HEK293 (cell line): Measurements from ENCODE around the gene EPO.

Experiments
- CTCF ChIA-PET: fragments of 350-600 bp; formaldehyde crosslinking; extraction: SDS; loops from one replicate; lab custom pipeline; 2021; ENCODE audit warnings: antibody characterized with exemption; lab: Yijun Ruan, JAX
- POLR2A ChIA-PET: fragments of 300-600 bp; formaldehyde crosslinking; extraction: SDS; loops from one replicate; lab custom pipeline; 2020; ENCODE audit warnings: antibody characterized with exemption, inconsistent platforms; lab: Yijun Ruan, JAX
- H3K27ac ChIP-seq: fragments of 200-500 bp; sonication (Bioruptor generic); 2 replicates; pipeline ENCODE4 v1.5.1; 2014; ENCODE audit warnings: low read depth, low read length, control low read depth, inconsistent platforms; ENCODE audit errors: extremely low read depth
- H3K36me3 ChIP-seq, 2 experiments: fragments of 200-500 bp in 1 of 2; sonication (Bioruptor generic) in 1 of 2; 1 replicate in 1 of 2; 2 replicates in 1 of 2; pipeline ENCODE4 v1.5.1; 2014 to 2017; ENCODE audit warnings: inconsistent platforms in 2 of 2, low read length in 2 of 2; ENCODE audit not compliant: control insufficient read depth in 2 of 2, insufficient read depth in 1 of 2
- H3K4me1 ChIP-seq: fragments of 200-500 bp; sonication (Bioruptor generic); 2 replicates; pipeline ENCODE4 v1.5.1; 2014; ENCODE audit warnings: mild to moderate bottlenecking, low read length, inconsistent platforms; ENCODE audit not compliant: control insufficient read depth, insufficient read depth
- H3K4me3 ChIP-seq: 2 replicates; pipeline ENCODE4 v1.5.1; 2011; ENCODE audit warnings: low read depth, mild to moderate bottlenecking, control low read depth, low read length, moderate library complexity
- H3K9me3 ChIP-seq: fragments of 200-500 bp; sonication (Bioruptor generic); 2 replicates; pipeline ENCODE4 v1.5.1; 2014; ENCODE audit warnings: low read depth, low read length, inconsistent platforms; ENCODE audit not compliant: control insufficient read depth, insufficient read depth
- KLF8 ChIP-seq: fragments of 450-650 bp; formaldehyde crosslinking; IDR thresholded peaks from 2 replicates; pipeline ENCODE4 v1.5.1; 2016; ENCODE audit warnings: missing biosample characterization, missing genetic modification characterization
- OSR2 ChIP-seq: fragments of 450-650 bp; formaldehyde crosslinking; IDR thresholded peaks from 2 replicates; pipeline ENCODE4 v1.5.1; 2016; ENCODE audit warnings: missing biosample characterization, missing genetic modification characterization
- SETDB1 ChIP-seq: IDR thresholded peaks from one replicate; pipeline ENCODE4 v1.6.1; 2017; ENCODE audit warnings: mild to moderate bottlenecking, low read length, moderate library complexity, mixed read lengths; ENCODE audit not compliant: insufficient read length
- TRIM28 ChIP-seq: IDR thresholded peaks from 2 replicates; pipeline ENCODE4 v1.6.1; 2011; ENCODE audit warnings: low read length, control low read depth, borderline replicate concordance
- ZBTB48 ChIP-seq: fragments of 450-650 bp; formaldehyde crosslinking; IDR thresholded peaks from 2 replicates; pipeline ENCODE4 v1.5.1; 2016; ENCODE audit warnings: missing biosample characterization, missing genetic modification characterization
- ZFP69B ChIP-seq: fragments of 450-650 bp; formaldehyde crosslinking; IDR thresholded peaks from 2 replicates; pipeline ENCODE4 v1.5.1; 2016; ENCODE audit warnings: missing biosample characterization, missing genetic modification characterization
- ZIC2 ChIP-seq: fragments of 450-650 bp; formaldehyde crosslinking; IDR thresholded peaks from 2 replicates; pipeline ENCODE4 v1.5.1; 2016; ENCODE audit warnings: missing biosample characterization, missing genetic modification characterization
- ZNF10 ChIP-seq: fragments of 450-650 bp; formaldehyde crosslinking; IDR thresholded peaks from 2 replicates; pipeline ENCODE4 v1.5.1; 2017; ENCODE audit warnings: missing biosample characterization, missing genetic modification characterization
- ZNF138 ChIP-seq: fragments of 450-650 bp; formaldehyde crosslinking; IDR thresholded peaks from 2 replicates; pipeline ENCODE4 v1.5.1; 2016; ENCODE audit warnings: missing biosample characterization, missing genetic modification characterization, borderline replicate concordance
- ZNF155 ChIP-seq: fragments of 450-650 bp; formaldehyde crosslinking; IDR thresholded peaks from 2 replicates; pipeline ENCODE4 v1.5.1; 2016; ENCODE audit warnings: missing biosample characterization, missing genetic modification characterization
- ZNF174 ChIP-seq: fragments of 450-650 bp; formaldehyde crosslinking; IDR thresholded peaks from 2 replicates; pipeline ENCODE4 v1.5.0; 2017; ENCODE audit warnings: missing biosample characterization, mild to moderate bottlenecking, missing genetic modification characterization
- ZNF2 ChIP-seq: fragments of 450-650 bp; formaldehyde crosslinking; IDR thresholded peaks from 2 replicates; pipeline ENCODE4 v1.5.1; 2016; ENCODE audit warnings: missing biosample characterization, missing genetic modification characterization
- ZNF223 ChIP-seq: fragments of 450-650 bp; formaldehyde crosslinking; IDR thresholded peaks from 2 replicates; pipeline ENCODE4 v1.5.1; 2016; ENCODE audit warnings: missing biosample characterization, missing genetic modification characterization
- ZNF311 ChIP-seq: fragments of 450-650 bp; formaldehyde crosslinking; IDR thresholded peaks from 2 replicates; pipeline ENCODE4 v1.5.1; 2017; ENCODE audit warnings: missing biosample characterization, missing genetic modification characterization, borderline replicate concordance
- ZNF350 ChIP-seq: fragments of 450-650 bp; formaldehyde crosslinking; IDR thresholded peaks from 2 replicates; pipeline ENCODE4 v1.5.0; 2017; ENCODE audit warnings: missing biosample characterization, mild to moderate bottlenecking, missing genetic modification characterization
- ZNF501 ChIP-seq: fragments of 450-650 bp; formaldehyde crosslinking; IDR thresholded peaks from 2 replicates; pipeline ENCODE4 v1.5.1; 2016; ENCODE audit warnings: missing biosample characterization, missing genetic modification characterization
- ZNF521 ChIP-seq: fragments of 450-650 bp; formaldehyde crosslinking; IDR thresholded peaks from 2 replicates; pipeline ENCODE4 v1.5.1; 2017; ENCODE audit warnings: missing biosample characterization, mild to moderate bottlenecking, missing genetic modification characterization
- ZNF548 ChIP-seq: fragments of 450-650 bp; formaldehyde crosslinking; IDR thresholded peaks from 2 replicates; pipeline ENCODE4 v1.5.1; 2016; ENCODE audit warnings: missing biosample characterization, missing genetic modification characterization
- ZNF560 ChIP-seq: fragments of 450-650 bp; formaldehyde crosslinking; IDR thresholded peaks from 2 replicates; pipeline ENCODE4 v1.5.1; 2017; ENCODE audit warnings: missing biosample characterization, missing genetic modification characterization, borderline replicate concordance
- ZNF600 ChIP-seq: fragments of 450-650 bp; formaldehyde crosslinking; IDR thresholded peaks from 2 replicates; pipeline ENCODE4 v1.5.1; 2016; ENCODE audit warnings: missing biosample characterization, missing genetic modification characterization
- ZNF76 ChIP-seq: fragments of 450-650 bp; formaldehyde crosslinking; IDR thresholded peaks from 2 replicates; pipeline ENCODE4; 2016; ENCODE audit warnings: low read depth, missing biosample characterization, missing genetic modification characterization, borderline replicate concordance
- TF ChIP-seq, protein P1 (sequence below): fragments of 450-650 bp; formaldehyde crosslinking; IDR thresholded peaks from 2 replicates; pipeline ENCODE4 v1.5.1; 2016; ENCODE audit warnings: missing biosample characterization, missing genetic modification characterization, borderline replicate concordance
- TF ChIP-seq, protein P2 (sequence below): fragments of 450-650 bp; formaldehyde crosslinking; IDR thresholded peaks from 2 replicates; pipeline ENCODE4 v1.5.1; 2016; ENCODE audit warnings: missing biosample characterization, missing genetic modification characterization
- TF ChIP-seq, protein P3 (sequence below): fragments of 450-650 bp; formaldehyde crosslinking; IDR thresholded peaks from 2 replicates; pipeline ENCODE4 v1.5.1; 2016; ENCODE audit warnings: missing biosample characterization, missing genetic modification characterization
- TF ChIP-seq, protein P4 (sequence below): fragments of 450-650 bp; formaldehyde crosslinking; IDR thresholded peaks from 2 replicates; pipeline ENCODE4 v1.5.1; 2016; ENCODE audit warnings: missing biosample characterization, missing genetic modification characterization
- TF ChIP-seq, protein P5 (sequence below): fragments of 450-650 bp; formaldehyde crosslinking; IDR thresholded peaks from 2 replicates; pipeline ENCODE4 v1.5.1; 2016; ENCODE audit warnings: missing biosample characterization, missing genetic modification characterization
- TF ChIP-seq, protein P6 (sequence below): fragments of 450-650 bp; formaldehyde crosslinking; IDR thresholded peaks from 2 replicates; pipeline ENCODE4 v1.5.1; 2016; ENCODE audit warnings: missing biosample characterization, missing genetic modification characterization

The EPO gene

DNA sequence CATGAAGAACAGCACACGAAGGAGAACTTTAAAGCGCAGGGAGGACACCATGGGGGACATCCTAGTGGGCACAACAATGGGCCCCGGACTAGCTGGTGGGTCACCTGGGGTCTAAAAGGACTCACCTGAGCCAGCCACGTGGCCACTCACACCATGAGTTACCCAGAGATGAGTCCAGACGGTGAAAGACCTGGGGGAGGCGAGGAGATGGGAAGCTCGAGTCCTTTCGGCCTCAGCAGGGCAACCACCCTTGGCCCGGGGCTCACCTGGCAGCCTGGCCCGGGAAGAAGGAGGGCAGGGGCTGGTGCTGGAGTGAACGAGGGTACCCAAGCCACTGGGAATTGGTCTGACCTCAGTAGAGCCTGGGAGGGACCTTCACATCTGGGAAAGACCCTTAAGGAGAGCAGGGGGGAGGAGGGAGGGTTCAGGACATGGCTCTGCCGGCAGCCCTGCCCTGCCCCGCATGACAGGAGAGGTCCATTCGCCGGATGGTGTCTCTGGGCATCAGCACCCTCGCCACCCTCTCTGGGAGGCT lies 31.9 kb upstream of the EPO start (continued):
- TF ChIP-seq TRIM28 (no peak), ZNF223 (no peak), ZNF350 (tag by site-specific recombination) (no peak), ZNF501 (tag by site-specific recombination) (no peak), ZNF138 (tag by site-specific recombination) (no peak), ZFP69B (no peak), SETDB1 (no peak)
- TF ChIP-seq, protein P1, sequence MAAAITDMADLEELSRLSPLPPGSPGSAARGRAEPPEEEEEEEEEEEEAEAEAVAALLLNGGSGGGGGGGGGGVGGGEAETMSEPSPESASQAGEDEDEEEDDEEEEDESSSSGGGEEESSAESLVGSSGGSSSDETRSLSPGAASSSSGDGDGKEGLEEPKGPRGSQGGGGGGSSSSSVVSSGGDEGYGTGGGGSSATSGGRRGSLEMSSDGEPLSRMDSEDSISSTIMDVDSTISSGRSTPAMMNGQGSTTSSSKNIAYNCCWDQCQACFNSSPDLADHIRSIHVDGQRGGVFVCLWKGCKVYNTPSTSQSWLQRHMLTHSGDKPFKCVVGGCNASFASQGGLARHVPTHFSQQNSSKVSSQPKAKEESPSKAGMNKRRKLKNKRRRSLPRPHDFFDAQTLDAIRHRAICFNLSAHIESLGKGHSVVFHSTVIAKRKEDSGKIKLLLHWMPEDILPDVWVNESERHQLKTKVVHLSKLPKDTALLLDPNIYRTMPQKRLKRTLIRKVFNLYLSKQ (tag by site-specific recombination), result no peak
- TF ChIP-seq, protein P2, sequence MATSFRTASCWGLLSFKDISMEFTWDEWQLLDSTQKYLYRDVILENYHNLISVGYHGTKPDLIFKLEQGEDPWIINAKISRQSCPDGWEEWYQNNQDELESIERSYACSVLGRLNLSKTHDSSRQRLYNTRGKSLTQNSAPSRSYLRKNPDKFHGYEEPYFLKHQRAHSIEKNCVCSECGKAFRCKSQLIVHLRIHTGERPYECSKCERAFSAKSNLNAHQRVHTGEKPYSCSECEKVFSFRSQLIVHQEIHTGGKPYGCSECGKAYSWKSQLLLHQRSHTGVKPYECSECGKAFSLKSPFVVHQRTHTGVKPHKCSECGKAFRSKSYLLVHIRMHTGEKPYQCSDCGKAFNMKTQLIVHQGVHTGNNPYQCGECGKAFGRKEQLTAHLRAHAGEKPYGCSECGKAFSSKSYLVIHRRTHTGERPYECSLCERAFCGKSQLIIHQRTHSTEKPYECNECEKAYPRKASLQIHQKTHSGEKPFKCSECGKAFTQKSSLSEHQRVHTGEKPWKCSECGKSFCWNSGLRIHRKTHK, result no peak
- TF ChIP-seq, protein P3, sequence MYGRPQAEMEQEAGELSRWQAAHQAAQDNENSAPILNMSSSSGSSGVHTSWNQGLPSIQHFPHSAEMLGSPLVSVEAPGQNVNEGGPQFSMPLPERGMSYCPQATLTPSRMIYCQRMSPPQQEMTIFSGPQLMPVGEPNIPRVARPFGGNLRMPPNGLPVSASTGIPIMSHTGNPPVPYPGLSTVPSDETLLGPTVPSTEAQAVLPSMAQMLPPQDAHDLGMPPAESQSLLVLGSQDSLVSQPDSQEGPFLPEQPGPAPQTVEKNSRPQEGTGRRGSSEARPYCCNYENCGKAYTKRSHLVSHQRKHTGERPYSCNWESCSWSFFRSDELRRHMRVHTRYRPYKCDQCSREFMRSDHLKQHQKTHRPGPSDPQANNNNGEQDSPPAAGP (tag by site-specific recombination), result no peak
- TF ChIP-seq, protein P4, sequence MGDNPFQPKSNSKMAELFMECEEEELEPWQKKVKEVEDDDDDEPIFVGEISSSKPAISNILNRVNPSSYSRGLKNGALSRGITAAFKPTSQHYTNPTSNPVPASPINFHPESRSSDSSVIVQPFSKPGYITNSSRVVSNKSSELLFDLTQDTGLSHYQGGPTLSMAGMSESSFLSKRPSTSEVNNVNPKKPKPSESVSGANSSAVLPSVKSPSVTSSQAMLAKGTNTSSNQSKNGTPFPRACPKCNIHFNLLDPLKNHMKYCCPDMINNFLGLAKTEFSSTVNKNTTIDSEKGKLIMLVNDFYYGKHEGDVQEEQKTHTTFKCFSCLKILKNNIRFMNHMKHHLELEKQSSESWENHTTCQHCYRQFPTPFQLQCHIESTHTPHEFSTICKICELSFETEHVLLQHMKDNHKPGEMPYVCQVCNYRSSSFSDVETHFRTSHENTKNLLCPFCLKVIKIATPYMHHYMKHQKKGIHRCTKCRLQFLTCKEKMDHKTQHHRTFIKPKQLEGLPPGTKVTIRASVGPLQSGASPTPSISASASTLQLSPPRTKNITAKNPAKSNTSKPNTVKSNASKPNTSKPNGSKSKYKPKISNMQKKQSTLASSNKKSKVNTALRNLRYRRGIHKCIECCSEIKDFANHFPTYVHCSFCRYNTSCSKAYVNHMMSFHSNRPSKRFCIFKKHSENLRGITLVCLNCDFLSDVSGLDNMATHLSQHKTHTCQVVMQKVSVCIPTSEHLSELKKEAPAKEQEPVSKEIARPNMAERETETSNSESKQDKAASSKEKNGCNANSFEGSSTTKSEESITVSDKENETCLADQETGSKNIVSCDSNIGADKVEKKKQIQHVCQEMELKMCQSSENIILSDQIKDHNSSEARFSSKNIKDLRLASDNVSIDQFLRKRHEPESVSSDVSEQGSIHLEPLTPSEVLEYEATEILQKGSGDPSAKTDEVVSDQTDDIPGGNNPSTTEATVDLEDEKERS, result no peak

DNA sequence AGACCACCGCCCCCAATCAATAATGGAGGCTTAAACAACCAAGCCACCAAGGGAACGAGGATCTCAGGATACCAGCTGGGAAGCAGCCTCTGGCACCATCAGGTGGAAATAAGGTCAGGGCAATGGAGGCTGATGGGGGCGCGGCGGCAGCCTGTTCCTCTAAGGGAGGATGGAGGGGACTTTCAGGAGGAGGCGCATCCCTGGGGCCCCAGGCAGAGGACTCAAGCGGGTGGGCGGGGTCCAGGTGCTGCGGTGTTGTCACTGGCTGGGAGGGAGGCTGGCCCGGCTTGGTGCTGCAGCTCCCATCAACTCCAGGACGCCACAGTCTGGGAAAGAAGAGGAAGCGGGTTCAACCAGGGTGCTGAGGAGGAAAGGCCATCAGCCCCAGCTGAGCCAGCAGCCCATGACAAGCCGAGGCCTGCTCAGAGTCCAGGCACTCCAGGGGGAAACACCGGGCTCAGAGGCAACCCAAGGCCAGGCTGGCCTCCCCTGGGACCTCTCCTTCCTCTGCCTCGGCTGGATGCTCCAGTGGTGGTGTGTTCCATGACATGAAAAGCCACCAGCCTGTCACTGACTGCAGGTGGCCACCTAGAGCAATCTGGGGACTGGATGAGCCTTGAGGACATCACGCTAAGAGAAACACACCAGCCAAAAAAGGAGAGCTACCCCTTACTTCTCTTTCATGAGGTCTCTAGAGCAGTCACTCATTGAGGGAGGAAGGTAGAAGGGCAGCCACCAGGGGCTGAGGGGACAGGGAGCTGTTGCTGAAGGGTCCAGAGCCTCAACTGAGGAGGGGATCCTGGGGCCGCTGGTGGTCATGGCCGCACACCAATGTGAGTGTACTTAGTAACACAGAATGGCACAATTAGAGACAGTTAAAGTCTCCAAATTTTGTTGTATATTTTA lies 30.8 kb upstream of the EPO start:
- no peaks in the 10 kb centered on the region for H3K9me3 ChIP-seq
- ChIA-PET POLR2A (interaction anchor here (0.5 to 1.1 kb wide), 2 partner anchors 16 to 78 kb away, joined by 3 to 4 read pairs; no protein-coding TSS in a partner anchor), CTCF (interaction anchor here (0.6 to 5.5 kb wide), 12 partner anchors 11 to 164 kb away, joined by 3 to 77 read pairs (median 6); partner anchors contain the start of genes FBXO24, LRCH4, POP7 and SLC12A9)
- peaks cover 2% of the 10 kb centered on the region; the same call in 1 of the 2 replicates for H3K4me1 ChIP-seq
- no peak overlapping the region for H3K4me3 ChIP-seq
- H3K27ac ChIP-seq, result no peak overlapping the region
- H3K36me3 ChIP-seq, result peaks cover 0 to 59% of the 10 kb centered on the region in 2 experiments; a peak in 2 of 3 replicates
- no peak for TF ChIP-seq KLF8
- TF ChIP-seq ZNF600, result 0 out of 2 replicates have a peak, but pooled peaks have one; percentile 15
- no peak for TF ChIP-seq ZNF2 (tag by site-specific recombination)
- TF ChIP-seq ZNF521 (tag by site-specific recombination), result no peak
- TF ChIP-seq ZNF548 (tag by site-specific recombination), result no peak
- TF ChIP-seq OSR2 (tag by site-specific recombination), result no peak
- no peak for TF ChIP-seq ZNF155 (tag by site-specific recombination)
- TF ChIP-seq ZNF174 (tag by site-specific recombination), result no peak
- peak; percentile 45 for TF ChIP-seq ZIC2
- no peak for TF ChIP-seq ZNF311 (tag by site-specific recombination)
- no peak for TF ChIP-seq ZNF76
- TF ChIP-seq, protein P5, sequence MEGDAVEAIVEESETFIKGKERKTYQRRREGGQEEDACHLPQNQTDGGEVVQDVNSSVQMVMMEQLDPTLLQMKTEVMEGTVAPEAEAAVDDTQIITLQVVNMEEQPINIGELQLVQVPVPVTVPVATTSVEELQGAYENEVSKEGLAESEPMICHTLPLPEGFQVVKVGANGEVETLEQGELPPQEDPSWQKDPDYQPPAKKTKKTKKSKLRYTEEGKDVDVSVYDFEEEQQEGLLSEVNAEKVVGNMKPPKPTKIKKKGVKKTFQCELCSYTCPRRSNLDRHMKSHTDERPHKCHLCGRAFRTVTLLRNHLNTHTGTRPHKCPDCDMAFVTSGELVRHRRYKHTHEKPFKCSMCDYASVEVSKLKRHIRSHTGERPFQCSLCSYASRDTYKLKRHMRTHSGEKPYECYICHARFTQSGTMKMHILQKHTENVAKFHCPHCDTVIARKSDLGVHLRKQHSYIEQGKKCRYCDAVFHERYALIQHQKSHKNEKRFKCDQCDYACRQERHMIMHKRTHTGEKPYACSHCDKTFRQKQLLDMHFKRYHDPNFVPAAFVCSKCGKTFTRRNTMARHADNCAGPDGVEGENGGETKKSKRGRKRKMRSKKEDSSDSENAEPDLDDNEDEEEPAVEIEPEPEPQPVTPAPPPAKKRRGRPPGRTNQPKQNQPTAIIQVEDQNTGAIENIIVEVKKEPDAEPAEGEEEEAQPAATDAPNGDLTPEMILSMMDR (tag by site-specific recombination), result 0 out of 2 replicates have a peak, but pooled peaks have one; percentile 31
- no peak for TF ChIP-seq ZBTB48 (tag by site-specific recombination)
- no peak for TF ChIP-seq ZNF560
- TF ChIP-seq, protein P6, sequence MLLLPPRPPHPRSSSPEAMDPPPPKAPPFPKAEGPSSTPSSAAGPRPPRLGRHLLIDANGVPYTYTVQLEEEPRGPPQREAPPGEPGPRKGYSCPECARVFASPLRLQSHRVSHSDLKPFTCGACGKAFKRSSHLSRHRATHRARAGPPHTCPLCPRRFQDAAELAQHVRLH (tag by site-specific recombination), result no peak
- TF ChIP-seq ZNF10, result no peak
